HG02981 (cell line): ENCODE data around the gene CPM.
"Not testable (repeated sequence)": the region's sequence is repeated elsewhere in the genome, so short reads cannot be mapped to it uniquely, and the experiment has no call there.

Experiments
- ATAC-seq: cut with Tn5 transposase; IDR thresholded peaks from one replicate; pipeline ENCODE4 v1.9.1; 2021; ENCODE audit warnings: mild to moderate bottlenecking, moderate library complexity; ENCODE audit not compliant: unreplicated experiment

CPM gene

GRCh38 chr12:68854554-68854953, 78.4 kb downstream of the CPM start:
- ATAC-seq: no peak

DNA sequence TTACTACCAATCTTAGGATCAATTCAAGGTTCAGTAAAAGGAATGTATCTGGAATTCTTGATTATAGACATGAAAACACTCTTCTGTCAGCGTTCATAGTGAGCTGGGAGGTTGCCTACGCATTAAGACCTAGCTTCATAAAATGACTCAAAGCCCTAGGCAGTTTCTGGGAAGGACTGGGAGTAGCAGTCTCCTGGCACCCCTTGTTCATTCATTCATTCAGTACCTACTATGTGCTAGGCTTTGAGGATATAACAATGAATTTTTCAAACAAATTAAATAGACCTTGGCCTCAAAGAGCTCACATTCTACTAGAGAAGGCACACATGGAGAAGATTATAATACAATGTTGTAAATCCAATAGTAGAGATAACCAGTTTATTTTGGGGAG, 78.9 kb downstream of the CPM start:
- ATAC-seq: no peak

GRCh38 chr12:68853396-68854077, 79.4 kb downstream of the CPM start:
- ATAC-seq: no peak

DNA sequence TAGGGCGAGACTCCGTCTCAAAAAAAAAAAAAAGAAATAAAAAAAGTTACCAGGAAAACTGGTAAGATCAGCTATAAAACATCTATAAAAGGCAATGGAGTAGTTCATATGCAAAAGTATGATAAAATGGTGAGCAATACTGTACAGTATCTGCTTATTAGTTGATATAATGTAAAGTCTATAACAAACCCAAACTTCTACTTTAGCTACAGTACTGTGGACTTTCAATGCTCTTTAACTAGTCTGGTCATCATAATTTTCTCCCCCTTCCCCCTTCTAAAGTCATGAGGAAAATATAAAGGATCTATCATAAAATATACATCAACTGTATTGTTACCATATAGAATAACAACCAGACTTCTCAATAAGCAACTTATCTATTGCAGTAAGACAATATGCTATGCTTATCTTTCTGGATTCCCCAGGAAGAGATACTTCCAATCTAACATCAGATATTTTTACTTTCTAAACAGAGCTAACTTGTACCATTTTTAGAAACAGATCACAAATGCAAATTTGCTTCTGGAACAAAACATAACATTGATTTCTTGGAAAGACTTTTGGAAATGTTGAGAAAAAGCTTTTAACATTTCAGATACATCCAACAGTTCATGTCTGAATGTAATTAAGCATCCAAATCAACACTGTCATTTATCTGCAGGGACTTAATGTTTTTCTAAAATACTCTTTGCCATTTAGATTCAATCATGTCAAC, 81.2 kb downstream of the CPM start:
- ATAC-seq: no peak

DNA sequence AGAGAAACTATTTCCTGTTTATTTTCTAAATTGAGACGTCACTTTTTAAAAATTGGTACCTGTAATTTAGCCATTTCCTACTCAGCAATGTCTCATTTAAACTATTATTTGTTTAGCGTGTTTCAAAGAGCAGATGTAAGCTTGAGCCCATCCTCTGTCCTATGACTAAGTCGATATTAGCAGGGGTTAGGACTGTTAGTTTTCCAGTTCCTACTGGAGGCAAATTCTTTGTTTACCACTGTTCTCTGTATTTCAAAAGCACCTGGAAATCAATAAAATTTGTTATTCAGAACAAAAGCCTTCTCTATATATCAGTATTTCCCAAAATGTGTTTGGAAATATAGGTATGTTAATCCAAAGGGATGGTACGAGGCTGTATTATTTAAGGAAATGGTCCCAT, 82.6 kb downstream of the CPM start:
- no peak for ATAC-seq

- no peak for ATAC-seq
Measured at GRCh38 chr12:68846811-68847210, 86.2 kb downstream of the CPM start.

- ATAC-seq: no peak
Measured at GRCh38 chr12:68844788-68845695, 87.9 kb downstream of the CPM start.

DNA sequence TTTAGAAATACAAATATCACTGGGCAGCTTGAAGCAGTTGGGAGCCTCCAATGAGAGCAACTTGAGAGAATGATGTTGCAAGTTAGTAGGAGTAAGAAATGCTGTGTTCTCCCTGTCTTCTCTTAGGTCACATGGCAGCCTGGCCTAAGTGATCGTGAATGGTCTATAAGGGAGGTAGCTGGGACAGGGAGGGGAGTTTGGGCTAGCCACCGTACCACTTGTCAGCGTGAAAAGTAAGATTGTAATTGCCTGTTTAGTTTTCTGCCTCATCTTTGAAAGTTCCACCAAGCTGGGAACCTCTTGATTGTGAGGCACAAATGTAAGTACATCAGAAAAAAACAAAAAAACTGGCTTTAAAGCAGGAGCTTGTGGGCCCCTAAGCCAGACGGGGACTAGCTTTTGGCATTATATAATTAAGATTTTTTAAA, 88.6 kb downstream of the CPM start:
- ATAC-seq: no peak

GRCh38 chr12:68842784-68843567, 90.0 kb downstream of the CPM start:
- ATAC-seq: no peak

DNA sequence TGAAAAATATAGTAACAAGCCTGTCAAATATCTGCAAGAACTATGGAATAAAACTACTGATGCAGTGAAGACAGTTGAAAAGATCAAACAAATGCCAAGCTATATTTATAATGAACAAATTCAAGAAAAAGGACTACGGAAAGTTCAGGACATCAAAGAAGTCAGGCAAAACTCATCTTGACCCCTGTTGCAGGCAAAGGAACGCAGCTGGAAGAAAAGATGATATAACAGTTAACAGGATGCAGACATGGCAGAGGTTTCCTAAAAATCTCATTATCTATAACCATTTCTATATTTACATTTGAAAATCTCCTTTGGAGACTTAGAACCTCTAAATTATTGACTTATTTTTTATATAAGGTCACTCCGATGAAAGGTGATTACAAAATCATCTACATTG, 90.8 kb downstream of the CPM start:
- no peak for ATAC-seq

GRCh38 chr12:68841717-68842116, 91.3 kb downstream of the CPM start:
- ATAC-seq: no peak

GRCh38 chr12:68841175-68841574, 91.8 kb downstream of the CPM start:
- ATAC-seq: not testable (repeated sequence)

- no peak for ATAC-seq
Measured at GRCh38 chr12:68839183-68840147, 93.5 kb downstream of the CPM start.

- ATAC-seq: no peak
Measured at GRCh38 chr12:68838046-68838886, 94.7 kb downstream of the CPM start.

GRCh38 chr12:68837215-68837614, 95.8 kb downstream of the CPM start:
- no peak for ATAC-seq

- no peak for ATAC-seq
Measured at GRCh38 chr12:68835333-68835908, 97.5 kb downstream of the CPM start.

GRCh38 chr12:68833508-68833907, 99.5 kb downstream of the CPM start:
- no peak for ATAC-seq

DNA sequence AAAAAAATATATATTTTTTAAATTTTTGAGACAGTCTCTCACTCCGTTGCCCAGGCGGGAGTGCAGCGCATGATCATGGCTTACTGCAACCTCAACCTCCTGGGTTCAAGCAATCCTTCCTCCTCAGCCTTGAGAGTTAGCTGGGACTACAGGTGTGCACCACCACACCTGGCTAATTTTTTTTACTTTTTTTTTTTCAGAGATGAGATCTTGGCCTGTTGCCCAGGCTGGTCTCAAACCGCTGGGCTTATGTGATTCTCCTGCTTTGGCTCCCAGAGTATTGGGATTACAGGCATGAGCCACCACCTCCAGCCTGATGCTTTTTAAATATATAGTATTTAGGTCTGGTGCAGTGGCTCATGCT, 100.5 kb downstream of the CPM start:
- no peak for ATAC-seq
